Progenitor cell of endocrine pancreas (in vitro differentiated cells): Measurements from ENCODE around the gene ATAD3A. TPM values are rescaled to one million over a fixed set of nuclear protein-coding genes. Genes with fewer than 3 reads are reported as not detected.

Experiments used
- DNase-seq: peaks from one replicate; pipeline ENCODE4 v3.0.0; 2021; ENCODE audit warnings: low spot score; ENCODE audit not compliant: unreplicated experiment
- H3K27ac Mint-ChIP-seq: 2 replicates; pipeline ENCODE4 v1.8.0; 2021; ENCODE audit warnings: mild to moderate bottlenecking, moderate library complexity, mixed read lengths
- H3K27me3 Mint-ChIP-seq: 2 replicates; pipeline ENCODE4 v1.8.0; 2021; ENCODE audit warnings: mixed read lengths
- H3K36me3 Mint-ChIP-seq: 2 replicates; pipeline ENCODE4 v1.8.0; 2022; ENCODE audit warnings: mixed read lengths; ENCODE audit not compliant: insufficient read depth
- H3K4me1 Mint-ChIP-seq: 2 replicates; pipeline ENCODE4 v1.8.0; 2021; ENCODE audit warnings: low read depth, mixed read lengths
- H3K4me3 Mint-ChIP-seq: 2 replicates; pipeline ENCODE4 v1.8.0; 2021; ENCODE audit warnings: low read depth, mild to moderate bottlenecking, moderate library complexity, mixed read lengths
- H3K9me3 Mint-ChIP-seq: 2 replicates; pipeline ENCODE4 v1.8.0; 2021; ENCODE audit warnings: low read depth, mixed read lengths
- CTCF ChIP-seq: fragments of 200-600 bp; sonication (generic); IDR thresholded peaks from one replicate; pipeline ENCODE4 v1.5.0; 2021; ENCODE audit warnings: antibody characterized with exemption, mild to moderate bottlenecking; ENCODE audit not compliant: unreplicated experiment
- total RNA-seq: library from RNA; stranded (reverse); gene quantifications from 2 replicates; pipeline ENCODE4 v1.2.1, GENCODE V29; 2021

Gene ATAD3A
- total RNA-seq, 1 donor from 2014 or later: 37.4 TPM

GRCh38 chr1:1534401-1535154, 22.6 kb downstream of the ATAD3A start:
- Mint-ChIP-seq H3K36me3 (peaks cover 17% of the 10 kb centered on the region), H3K4me3 (no peak overlapping the region), H3K27me3 (no peaks in the 10 kb centered on the region), H3K9me3 (peaks cover 5% of the 10 kb centered on the region), H3K27ac (no peak overlapping the region), H3K4me1 (no peaks in the 10 kb centered on the region)
- TF ChIP-seq CTCF: no peak
- DNase-seq: no peak

GRCh38 chr1:1535201-1536018, 23.4 kb downstream of the ATAD3A start:
- H3K36me3 Mint-ChIP-seq: peaks cover 10% of the 10 kb centered on the region
- no peak overlapping the region for H3K27ac Mint-ChIP-seq

GRCh38 chr1:1536019-1536937, 24.3 kb downstream of the ATAD3A start:
- no peak for DNase-seq
- H3K9me3 Mint-ChIP-seq: peaks cover 5% of the 10 kb centered on the region
- peaks cover 5% of the 10 kb centered on the region for H3K36me3 Mint-ChIP-seq
- no peak for TF ChIP-seq CTCF
- H3K27me3 Mint-ChIP-seq: no peaks in the 10 kb centered on the region
- H3K27ac Mint-ChIP-seq: no peak overlapping the region
- no peaks in the 10 kb centered on the region for H3K4me1 Mint-ChIP-seq
- no peak overlapping the region for H3K4me3 Mint-ChIP-seq

More at GRCh38 chr1:1535201-1536018, 23.4 kb downstream of the ATAD3A start:
- DNase-seq: no peak
- H3K9me3 Mint-ChIP-seq: peaks cover 5% of the 10 kb centered on the region
- no peaks in the 10 kb centered on the region for H3K27me3 Mint-ChIP-seq
- TF ChIP-seq CTCF: no peak
- H3K4me1 Mint-ChIP-seq: no peaks in the 10 kb centered on the region
- no peak overlapping the region for H3K4me3 Mint-ChIP-seq

GRCh38 chr1:1536938-1537546, 25.1 kb downstream of the ATAD3A start:
- peaks cover 6% of the 10 kb centered on the region for H3K36me3 Mint-ChIP-seq
- no peak for TF ChIP-seq CTCF
- no peak overlapping the region for H3K27ac Mint-ChIP-seq
- DNase-seq: no peak
- H3K27me3 Mint-ChIP-seq: no peaks in the 10 kb centered on the region
- H3K9me3 Mint-ChIP-seq: peaks cover 2% of the 10 kb centered on the region
- no peaks in the 10 kb centered on the region for H3K4me1 Mint-ChIP-seq
- H3K4me3 Mint-ChIP-seq: no peak overlapping the region
